H54 (cell line): Measurements from ENCODE around the gene NPDC1.

ENCODE experiments used
- DNase-seq: peaks from one replicate; pipeline ENCODE4 v3.0.0; 2011; ENCODE audit warnings: low spot score, mixed read lengths; ENCODE audit not compliant: insufficient read length
- FAIRE-seq: peaks from 3 replicates; lab custom pipeline; 2011; peaks lifted over from hg19 to GRCh38; lab: Jason Lieb, UNC
- POLR2A ChIP-seq: IDR thresholded peaks from 2 replicates; pipeline ENCODE4 v1.6.1; 2011; ENCODE audit warnings: low read depth, mild to moderate bottlenecking, low read length

The NPDC1 gene

DNA sequence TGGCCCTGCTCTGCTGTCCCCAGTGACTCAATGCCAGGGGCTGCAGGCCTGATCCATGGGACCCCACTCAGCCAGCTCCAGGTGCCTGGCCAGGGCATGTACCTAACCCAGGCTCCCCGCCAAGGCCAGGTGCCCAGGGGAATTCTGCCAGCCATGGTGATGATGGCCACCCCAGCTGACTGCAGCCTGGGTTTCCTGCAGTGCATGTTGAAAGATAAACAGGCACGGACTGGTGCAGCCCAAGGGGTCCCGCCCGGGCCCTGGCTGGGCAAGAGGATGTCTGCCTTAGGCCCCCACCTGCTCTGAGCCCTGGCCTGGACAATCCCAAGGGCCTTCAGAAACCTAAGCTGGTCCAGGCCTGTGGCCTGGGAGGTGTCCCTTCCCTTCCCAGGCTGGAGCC lies 19.1 kb downstream of the NPDC1 start:
- no peak for TF ChIP-seq POLR2A
- no peak for DNase-seq
- no peak for FAIRE-seq

GRCh38 chr9:137026384-137026783 lies 19.6 kb downstream of the NPDC1 start:
- FAIRE-seq (no peak), DNase-seq (no peak)
- TF ChIP-seq POLR2A = no peak

DNA sequence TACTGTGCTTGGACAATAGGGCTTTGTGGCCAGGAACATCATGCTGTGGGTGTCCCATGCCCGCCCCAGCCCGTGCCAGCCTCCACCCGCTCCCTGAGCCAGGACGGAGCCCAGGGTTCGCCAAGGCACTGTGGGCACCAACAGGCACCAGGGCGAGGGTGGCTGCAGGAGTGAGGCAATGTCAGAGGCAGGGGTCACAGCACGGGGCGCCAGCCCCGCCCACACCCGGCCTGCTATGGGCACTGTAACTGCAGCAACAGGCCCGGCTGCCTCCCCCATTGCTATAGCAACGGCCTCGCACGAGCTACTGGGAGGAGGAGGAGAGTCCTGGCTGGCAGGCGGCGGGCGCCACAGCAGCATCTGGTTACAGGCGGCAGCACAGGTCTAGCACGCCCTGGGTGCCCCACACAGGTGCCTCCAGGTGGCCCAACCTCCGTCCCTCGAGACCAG lies 20.4 kb downstream of the NPDC1 start:
- TF ChIP-seq POLR2A = no peak
- FAIRE-seq = no peak
- DNase-seq = no peak

GRCh38 chr9:137023583-137023991 lies 22.4 kb downstream of the NPDC1 start:
- no peak for TF ChIP-seq POLR2A
- FAIRE-seq (no peak), DNase-seq (no peak)

GRCh38 chr9:137023157-137023556 lies 22.8 kb downstream of the NPDC1 start:
- FAIRE-seq = no peak
- no peak for TF ChIP-seq POLR2A
- no peak for DNase-seq

- TF ChIP-seq POLR2A = no peak
- DNase-seq (no peak), FAIRE-seq (no peak)
Measured at GRCh38 chr9:137022662-137023008, 23.3 kb downstream of the NPDC1 start.

- DNase-seq (peak; percentile 99), FAIRE-seq (peak; percentile 97)
- TF ChIP-seq POLR2A = no peak
Measured at GRCh38 chr9:137021979-137022661, 23.9 kb downstream of the NPDC1 start.

DNA sequence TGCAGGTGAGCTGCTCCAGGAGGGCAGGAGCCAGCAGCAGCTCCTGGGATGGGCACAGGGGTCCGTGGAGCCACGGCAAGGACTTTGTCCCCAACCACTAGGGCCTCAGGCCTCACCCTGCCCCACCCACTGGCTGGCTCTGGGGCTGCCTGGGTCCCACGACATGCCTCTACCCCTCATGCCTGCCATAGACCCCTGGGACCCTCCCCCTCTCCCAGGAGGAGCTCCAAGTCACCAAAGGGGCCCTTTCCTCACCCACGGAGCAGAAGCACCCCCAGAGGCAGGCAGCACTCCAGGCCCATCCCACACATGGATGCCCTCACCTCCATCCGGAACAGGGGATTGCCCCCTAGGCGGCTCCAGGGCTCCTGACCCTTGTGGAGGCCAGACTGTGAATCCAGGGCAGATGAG lies 24.4 kb downstream of the NPDC1 start:
- no peak for TF ChIP-seq POLR2A
- DNase-seq = no peak
- FAIRE-seq = no peak

DNA sequence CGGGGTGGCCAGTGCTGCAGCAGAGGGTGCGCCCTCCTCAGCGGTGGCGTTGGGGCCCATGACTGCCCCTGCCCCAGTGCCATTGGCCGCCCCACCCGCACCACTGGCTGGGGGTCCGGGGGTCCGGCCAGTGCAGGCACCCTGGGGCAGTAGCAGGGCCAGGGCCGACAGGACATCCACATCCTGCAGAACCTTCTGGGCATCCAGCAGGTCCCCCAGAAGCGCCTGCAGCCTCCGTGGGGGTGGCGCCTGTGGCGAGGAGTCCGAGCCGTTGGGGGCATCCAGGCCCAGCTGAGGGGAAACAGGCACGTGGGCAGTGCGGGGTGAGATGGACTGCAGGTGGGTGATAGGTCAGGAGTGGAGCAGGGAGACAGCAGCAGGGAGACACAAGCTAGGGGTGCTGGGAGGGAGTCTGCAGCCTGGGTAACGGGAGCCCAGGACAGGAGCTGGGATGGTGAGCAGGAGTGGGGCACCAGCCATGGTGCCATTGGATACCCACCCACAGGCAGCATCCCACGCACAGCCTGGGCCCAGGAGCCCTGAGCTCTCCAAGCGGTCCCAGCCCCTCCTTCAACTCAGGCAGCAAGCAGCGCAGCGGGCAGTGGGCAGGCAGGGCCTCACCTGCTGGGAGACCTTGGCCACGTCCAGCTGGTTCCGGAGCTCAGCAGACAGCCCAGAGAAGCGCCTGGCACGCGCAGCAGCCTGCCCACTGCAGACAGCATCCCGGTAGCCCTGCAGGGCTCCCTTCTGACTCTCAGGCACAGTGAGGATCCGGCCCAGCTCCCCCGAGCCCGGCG lies 25.0 kb downstream of the NPDC1 start:
- DNase-seq (no peak), FAIRE-seq (no peak)
- TF ChIP-seq POLR2A = no peak

DNA sequence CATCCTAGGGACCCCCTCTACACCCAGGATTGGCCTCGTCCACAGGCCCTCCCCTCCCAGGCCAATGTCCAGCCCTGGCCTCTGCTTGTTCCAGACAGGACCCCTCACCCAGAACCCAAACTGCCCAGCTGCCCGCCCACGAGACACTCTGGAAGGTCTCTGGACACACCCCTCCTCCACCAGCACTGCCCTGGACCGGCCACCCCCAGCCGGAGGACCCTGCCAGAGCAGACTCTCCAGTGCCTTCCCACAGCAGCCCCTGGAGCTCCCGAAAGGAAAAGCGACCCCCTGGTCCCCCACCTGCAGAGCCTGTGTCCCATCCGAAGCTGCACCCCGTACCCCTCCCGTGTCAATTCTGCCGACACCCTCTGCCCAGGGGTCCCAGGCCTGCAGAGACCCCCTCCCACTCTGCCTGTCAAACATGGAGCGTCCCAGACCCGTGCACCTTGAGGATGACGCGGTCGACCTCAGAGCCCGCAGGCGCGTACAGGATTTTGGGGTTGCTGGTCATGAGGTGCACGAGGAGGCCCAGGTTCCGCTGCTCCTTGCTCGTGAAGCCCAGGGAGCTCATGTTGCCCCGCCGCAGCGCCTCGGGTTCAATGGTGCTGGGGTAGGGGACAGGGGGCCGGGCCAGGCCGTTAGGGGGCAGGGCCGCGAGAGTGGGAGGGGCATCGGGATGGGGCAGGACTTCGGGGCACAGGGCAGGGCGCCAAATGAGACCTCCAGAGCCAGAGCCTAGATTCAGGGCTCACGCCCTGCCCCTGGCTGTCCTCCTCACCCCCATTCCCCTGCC lies 25.9 kb downstream of the NPDC1 start:
- DNase-seq (no peak), FAIRE-seq (no peak)
- TF ChIP-seq POLR2A = no peak

DNA sequence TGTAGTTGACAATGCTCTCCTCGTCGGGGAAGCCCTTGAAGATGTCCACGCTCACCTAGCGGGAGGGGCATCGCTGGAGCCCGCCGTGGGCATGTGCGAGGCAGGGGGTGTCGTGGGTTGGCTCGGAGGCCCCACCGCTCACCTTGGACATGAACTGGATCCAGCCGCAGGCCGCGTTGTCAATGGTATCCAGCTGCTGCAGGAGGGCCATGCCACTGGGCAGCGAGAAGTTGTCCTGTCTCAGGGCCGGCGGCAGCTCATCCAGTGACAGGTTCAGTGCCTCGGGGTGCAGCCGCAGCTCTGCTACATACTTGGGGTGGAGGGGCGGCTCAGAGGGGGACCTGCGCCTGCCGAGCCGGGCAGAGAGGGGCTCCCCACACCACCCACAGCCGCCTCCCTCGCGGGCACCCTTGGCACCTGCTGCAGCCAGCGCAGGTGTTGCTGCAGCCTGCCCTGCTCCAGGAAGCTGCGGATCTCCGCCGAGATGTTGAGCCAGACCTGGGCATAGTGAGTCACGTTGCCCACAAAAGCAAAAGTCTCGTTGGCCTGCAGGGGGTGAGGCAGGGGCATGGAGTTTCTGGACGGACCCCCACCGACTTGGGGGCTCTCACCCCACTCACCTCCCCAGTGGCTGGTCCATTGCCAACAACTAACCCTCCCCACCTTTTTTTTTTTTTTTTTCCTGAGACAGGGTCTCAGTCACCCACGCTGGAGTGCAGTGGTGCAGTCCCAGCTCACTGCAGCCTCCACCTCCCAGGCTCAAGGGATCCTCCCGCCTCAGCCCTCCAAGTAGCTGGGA lies 27.0 kb downstream of the NPDC1 start:
- FAIRE-seq (no peak), DNase-seq (no peak)
- no peak for TF ChIP-seq POLR2A

DNA sequence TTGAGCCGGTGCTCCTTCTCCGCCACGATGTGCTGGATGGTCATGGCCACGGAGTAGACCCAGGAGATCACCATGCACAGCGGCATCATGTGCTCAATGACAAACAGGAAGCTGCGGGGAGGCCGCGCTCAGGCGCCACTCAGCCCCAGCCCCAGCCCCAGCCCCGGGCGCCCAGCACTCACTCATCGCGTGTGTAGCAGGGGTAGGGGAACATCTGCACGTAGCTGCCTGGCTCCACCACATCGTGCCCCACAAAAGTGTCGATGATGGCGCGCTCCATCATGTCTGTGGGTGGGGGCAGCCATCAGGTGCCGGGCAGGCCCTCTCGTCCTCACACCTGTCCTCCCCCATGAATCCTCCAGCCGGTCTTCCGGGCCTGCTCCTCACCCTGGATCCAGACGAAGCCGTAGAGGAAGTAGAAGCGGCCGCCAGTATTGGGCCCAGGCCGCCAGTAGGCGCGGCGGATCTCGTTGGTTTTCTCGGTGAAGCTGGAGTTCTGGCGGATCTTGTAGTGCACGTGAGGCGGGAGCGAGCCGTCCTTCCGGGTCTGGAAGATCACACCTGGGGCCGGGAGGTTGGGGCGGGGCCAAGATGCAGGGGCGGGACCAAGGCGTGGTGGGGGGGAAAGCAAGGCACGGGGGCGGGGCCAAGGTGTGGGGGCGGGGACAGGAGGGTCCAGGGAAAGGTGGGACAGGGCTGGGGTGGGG lies 28.0 kb downstream of the NPDC1 start:
- FAIRE-seq (no peak), DNase-seq (no peak)
- TF ChIP-seq POLR2A = no peak

- no peak for TF ChIP-seq POLR2A
- DNase-seq (no peak), FAIRE-seq (no peak)
Measured at GRCh38 chr9:137017071-137017470, 28.9 kb downstream of the NPDC1 start.
